IPS-NIHi7 (cell line): ENCODE data around the gene KRTAP20-1.

Experiments used
- DNase-seq: peaks from one replicate; pipeline ENCODE4 v3.0.0; 2012; ENCODE audit warnings: mixed read lengths; ENCODE audit errors: extremely low spot score

KRTAP20-1 gene

GRCh38 chr21:30646904-30647414 is 30.7 kb downstream of the KRTAP20-1 start:
- DNase-seq, result no peak

- DNase-seq, result no peak
Observed at GRCh38 chr21:30652891-30653290, 36.7 kb downstream of the KRTAP20-1 start.
